ENCODE data around the gene ZNF385D.
"Not testable (repeated sequence)": the region's sequence is repeated elsewhere in the genome, so short reads cannot be mapped to it uniquely, and the experiment has no call there.

ZNF385D gene

DNA sequence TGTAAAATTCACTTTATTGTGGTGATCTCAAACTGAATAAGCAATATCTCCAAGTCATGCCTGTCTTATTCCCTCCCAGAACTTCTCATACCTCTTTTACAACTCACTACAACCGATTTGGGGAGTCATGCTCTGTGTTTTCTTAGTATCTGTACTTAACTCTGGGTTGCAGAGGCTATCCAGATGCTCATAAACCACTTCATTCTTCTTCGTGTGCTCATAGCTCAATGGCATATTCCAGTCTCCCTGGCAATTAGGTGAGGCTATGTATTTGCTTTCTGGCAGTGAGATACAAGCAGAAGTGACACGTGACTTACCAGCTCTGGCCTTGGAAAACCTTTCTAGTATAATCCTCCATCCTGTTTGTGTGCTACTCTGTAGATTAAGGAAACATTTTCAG is 360.9 kb downstream of the ZNF385D start:
- Histone ChIP-seq H3K9me3 (ENCODE audit: control insufficient read depth, insufficient read depth, low read length) (no peaks in the 10 kb centered on the region), H3K4me3 (ENCODE audit: low read depth, low read length) (no peak overlapping the region), H3K27me3 (ENCODE audit: control insufficient read depth, insufficient read depth, low read length) (no peaks in the 10 kb centered on the region), H3K9ac (ENCODE audit: low read depth, low read length) (no peak overlapping the region), H3K4me1 (ENCODE audit: control insufficient read depth, insufficient read depth, low read length) (no peaks in the 10 kb centered on the region), H3K36me3 (ENCODE audit: control insufficient read depth, insufficient read depth, low read length) (no peaks in the 10 kb centered on the region)

DNA sequence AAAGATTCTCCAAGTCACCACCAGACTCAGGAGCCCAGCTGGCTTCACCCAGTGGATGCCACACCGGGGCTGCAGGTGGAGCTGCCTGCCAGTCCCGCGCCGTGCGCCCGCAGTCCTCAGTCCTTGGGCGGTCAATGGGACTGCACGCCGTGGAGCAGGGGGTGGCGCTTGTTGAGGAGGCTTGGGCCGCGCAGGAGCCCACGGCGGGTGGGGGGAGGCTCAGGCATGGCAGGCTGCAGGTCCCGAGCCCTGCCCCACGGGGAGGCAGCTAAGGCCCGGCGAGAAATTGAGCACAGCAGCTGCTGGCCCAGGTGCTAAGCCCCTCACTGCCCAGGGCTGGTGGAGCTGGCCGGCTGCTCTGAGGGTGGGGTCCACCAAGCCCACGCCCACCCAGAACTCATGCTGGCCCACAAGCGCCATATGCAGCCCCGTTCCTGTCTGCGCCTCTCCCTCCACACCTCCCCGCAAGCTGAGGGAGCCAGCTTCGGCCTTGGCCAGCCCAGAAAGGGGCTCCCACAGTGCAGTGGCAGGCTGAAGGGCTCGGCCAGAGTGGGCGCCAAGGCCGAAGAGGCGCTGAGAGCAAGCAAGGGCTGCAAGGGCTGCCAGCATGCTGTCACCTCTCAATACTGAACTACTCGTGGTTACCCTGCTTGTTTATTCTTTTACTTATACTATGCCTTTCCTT is 363.7 kb downstream of the ZNF385D start:
- not testable (repeated sequence) for H3K9me3 ChIP-seq (ENCODE audit: control insufficient read depth, insufficient read depth, low read length); H3K4me1 ChIP-seq (ENCODE audit: control insufficient read depth, insufficient read depth, low read length); H3K36me3 ChIP-seq (ENCODE audit: control insufficient read depth, insufficient read depth, low read length); H3K27me3 ChIP-seq (ENCODE audit: control insufficient read depth, insufficient read depth, low read length); H3K9ac ChIP-seq (ENCODE audit: low read depth, low read length); H3K4me3 ChIP-seq (ENCODE audit: low read depth, low read length)

DNA sequence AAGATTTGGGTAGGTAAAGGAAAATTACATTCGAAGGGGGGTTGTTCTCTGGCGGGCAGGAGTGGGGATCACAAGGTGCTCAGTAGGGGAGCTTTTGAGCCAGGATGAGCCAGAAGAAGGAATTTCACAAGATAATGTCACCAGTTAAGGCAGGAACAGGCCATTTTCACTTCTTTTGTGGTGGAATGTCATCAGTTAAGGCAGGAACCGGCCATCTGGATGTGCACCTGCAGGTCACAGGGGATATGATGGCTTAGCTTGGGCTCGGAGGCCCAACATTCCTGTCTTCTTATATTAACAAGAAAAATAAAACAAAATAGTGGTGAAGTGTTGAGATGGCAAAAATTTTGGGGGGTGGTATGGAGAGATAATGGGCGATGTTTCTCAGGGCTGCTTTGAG is 373.0 kb downstream of the ZNF385D start:
- H3K9me3 ChIP-seq (ENCODE audit: control insufficient read depth, insufficient read depth, low read length); H3K4me1 ChIP-seq (ENCODE audit: control insufficient read depth, insufficient read depth, low read length); H3K4me3 ChIP-seq (ENCODE audit: low read depth, low read length); H3K36me3 ChIP-seq (ENCODE audit: control insufficient read depth, insufficient read depth, low read length); H3K27me3 ChIP-seq (ENCODE audit: control insufficient read depth, insufficient read depth, low read length); H3K9ac ChIP-seq (ENCODE audit: low read depth, low read length): not testable (repeated sequence)

DNA sequence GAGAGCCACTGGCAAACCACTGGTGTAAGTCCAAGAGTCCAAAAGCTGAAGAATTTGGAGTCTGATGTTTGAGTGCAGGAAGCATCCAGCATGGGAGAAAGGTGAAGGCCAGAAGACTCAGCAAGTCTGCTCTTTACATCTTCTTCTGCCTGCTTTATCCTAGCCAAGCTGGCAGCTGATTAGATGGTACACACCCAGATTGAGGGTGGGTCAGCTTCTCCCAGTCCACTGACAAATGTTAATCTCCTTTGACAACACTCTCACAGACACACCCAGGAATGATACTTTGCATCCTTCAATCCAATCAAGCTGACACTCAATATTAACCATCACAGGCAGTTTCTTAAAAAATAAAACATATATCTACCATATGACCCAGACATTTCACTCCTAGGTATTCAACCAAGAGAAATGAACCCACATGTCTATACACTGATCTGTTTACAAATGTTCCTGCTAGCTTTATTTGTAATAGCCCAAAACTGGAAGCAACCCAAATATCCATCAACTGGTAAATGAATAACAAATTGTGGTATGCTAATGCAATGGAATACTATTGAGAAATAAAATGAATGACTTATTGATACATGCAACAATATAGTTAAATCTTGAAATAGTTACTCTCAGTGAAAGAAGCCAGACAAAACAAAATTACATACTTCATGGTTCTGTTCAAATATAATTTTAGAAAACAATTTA is 373.8 kb downstream of the ZNF385D start:
- Histone ChIP-seq H3K9me3 (ENCODE audit: control insufficient read depth, insufficient read depth, low read length) (no peaks in the 10 kb centered on the region), H3K27me3 (ENCODE audit: control insufficient read depth, insufficient read depth, low read length) (no peaks in the 10 kb centered on the region)

DNA sequence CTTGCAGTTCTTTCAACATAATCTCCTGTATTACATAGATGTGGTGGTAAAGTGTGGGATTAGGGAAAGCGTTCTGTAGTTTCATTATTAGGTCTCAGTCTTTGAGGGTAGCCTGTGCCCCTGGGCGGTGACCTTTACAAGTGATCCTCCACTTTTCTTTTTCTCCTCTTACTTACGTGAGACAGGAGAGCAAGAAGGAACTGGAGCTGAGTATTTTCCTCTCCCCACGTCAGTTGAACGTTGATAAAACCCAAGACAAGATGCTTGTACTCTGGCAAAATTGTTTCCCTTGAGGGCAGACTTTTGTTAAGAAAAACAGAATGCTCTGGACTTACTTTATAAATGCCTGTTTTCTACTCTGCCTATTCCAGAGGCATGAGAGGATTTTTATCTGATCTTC is 378.7 kb downstream of the ZNF385D start:
- Histone ChIP-seq H3K4me1 (ENCODE audit: control insufficient read depth, insufficient read depth, low read length) (peaks cover 3% of the 10 kb centered on the region), H3K27me3 (ENCODE audit: control insufficient read depth, insufficient read depth, low read length) (no peaks in the 10 kb centered on the region), H3K36me3 (ENCODE audit: control insufficient read depth, insufficient read depth, low read length) (no peaks in the 10 kb centered on the region), H3K9me3 (ENCODE audit: control insufficient read depth, insufficient read depth, low read length) (no peaks in the 10 kb centered on the region), H3K4me3 (ENCODE audit: low read depth, low read length) (no peak overlapping the region), H3K9ac (ENCODE audit: low read depth, low read length) (no peak overlapping the region)

More for the DNA sequence above, 373.8 kb downstream of the ZNF385D start:
- Histone ChIP-seq H3K4me3 (ENCODE audit: low read depth, low read length) (no peak overlapping the region), H3K4me1 (ENCODE audit: control insufficient read depth, insufficient read depth, low read length) (peaks cover 3% of the 10 kb centered on the region), H3K9ac (ENCODE audit: low read depth, low read length) (no peak overlapping the region), H3K36me3 (ENCODE audit: control insufficient read depth, insufficient read depth, low read length) (no peaks in the 10 kb centered on the region)

Measured in iPS-15b (cell line).